K562 (cell line): ENCODE measurements around the gene ALDH16A1. TPM values are rescaled to one million over a fixed set of nuclear protein-coding genes. Genes with fewer than 3 reads are reported as not detected.

Experiments used
- CAMTA2 ChIP-seq: fragments of 250-450 bp; sonication (Bioruptor Pico); conservative IDR thresholded peaks from 2 replicates; pipeline ENCODE4 v1.5.1; 2022
- CBX2 ChIP-seq: fragments of 200-600 bp; sonication (generic); IDR thresholded peaks from one replicate; pipeline ENCODE4 v1.6.1; 2012; ENCODE audit warnings: mild to moderate bottlenecking, low read length, inconsistent platforms; ENCODE audit not compliant: insufficient read depth, poor library complexity, severe bottlenecking
- COPS2 ChIP-seq: fragments of 450-650 bp; conservative IDR thresholded peaks from 2 replicates; pipeline ENCODE4 v1.6.1; 2016; ENCODE audit warnings: mild to moderate bottlenecking, moderate library complexity
- CREB3 ChIP-seq: fragments of 450-650 bp; conservative IDR thresholded peaks from 2 replicates; pipeline ENCODE4 v1.6.1; 2016; ENCODE audit warnings: missing genetic modification characterization, low read depth, mild to moderate bottlenecking, missing compliant biosample characterization, moderate library complexity
- DEAF1 ChIP-seq: fragments of 450-650 bp; formaldehyde crosslinking; IDR thresholded peaks from 2 replicates; pipeline ENCODE4 v1.4.0; 2020; ENCODE audit warnings: mild to moderate bottlenecking, moderate library complexity
- DIDO1 ChIP-seq: fragments of 450-650 bp; IDR thresholded peaks from 2 replicates; pipeline ENCODE4 v1.6.1; 2016; ENCODE audit warnings: low read depth, missing biosample characterization, missing genetic modification characterization
- GATA2 ChIP-seq: sonication (generic); formaldehyde crosslinking; IDR thresholded peaks from 2 replicates; pipeline ENCODE4 v1.4.0; 2020; ENCODE audit warnings: mild to moderate bottlenecking, missing genetic modification reagents
- HOXB6 ChIP-seq: fragments of 250-450 bp; sonication (Bioruptor Pico); IDR thresholded peaks from 2 replicates; pipeline ENCODE4 v1.5.1; 2022; ENCODE audit warnings: mild to moderate bottlenecking, borderline replicate concordance
- MITF ChIP-seq: IDR thresholded peaks from 2 replicates; pipeline ENCODE4 v1.6.1; 2014; ENCODE audit warnings: antibody characterized with exemption
- NR1H2 ChIP-seq: sonication (generic); formaldehyde crosslinking; IDR thresholded peaks from 2 replicates; pipeline ENCODE4 v1.4.0; 2020; ENCODE audit warnings: mild to moderate bottlenecking, missing genetic modification reagents
- SETDB1 ChIP-seq: IDR thresholded peaks from one replicate; pipeline ENCODE4 v1.6.1; 2012; ENCODE audit warnings: low read length, control low read depth, inconsistent platforms
- TARDBP ChIP-seq: fragments of 450-650 bp; IDR thresholded peaks from 2 replicates; pipeline ENCODE4 v1.6.1; 2016
- U2AF1 ChIP-seq: fragments of 200-400 bp; formaldehyde crosslinking; optimal IDR thresholded peaks from 2 replicates; pipeline ENCODE3; 2017; ENCODE audit warnings: mild to moderate bottlenecking, low read depth, low read length, moderate library complexity
- ZBTB7A ChIP-seq: IDR thresholded peaks from 2 replicates; pipeline ENCODE4 v1.6.1; 2011; ENCODE audit warnings: low read depth, mild to moderate bottlenecking, low read length, moderate library complexity, borderline replicate concordance; ENCODE audit not compliant: control insufficient read depth
- ZMIZ1 ChIP-seq, 2 experiments: fragments of 150-350 bp in 1 of 2; IDR thresholded peaks; 2 replicates each; pipeline ENCODE4 v1.6.1; 2012 to 2016; ENCODE audit warnings: low read depth in 2 of 2, low read length in 2 of 2, mild to moderate bottlenecking in 1 of 2, moderate library complexity in 1 of 2
- ZNF133 ChIP-seq: fragments of 250-450 bp; sonication (Bioruptor Pico); IDR thresholded peaks from 2 replicates; pipeline ENCODE4 v1.4.0; 2020; ENCODE audit warnings: mild to moderate bottlenecking
- ZNF232 ChIP-seq: sonication (generic); formaldehyde crosslinking; IDR thresholded peaks from 2 replicates; pipeline ENCODE4 v1.8.0; 2022; ENCODE audit warnings: mild to moderate bottlenecking, missing genetic modification reagents
- ZNF398 ChIP-seq: fragments of 250-450 bp; sonication (Bioruptor Pico); IDR thresholded peaks from 2 replicates; pipeline ENCODE4 v1.8.0; 2021; ENCODE audit warnings: moderate library complexity, mild to moderate bottlenecking, inconsistent platforms
- ZNF589 ChIP-seq: fragments of 200-800 bp; sonication (Bioruptor generic); IDR thresholded peaks from 2 replicates; pipeline ENCODE4 v1.6.1; 2016; ENCODE audit warnings: low read depth, missing genetic modification characterization, missing compliant biosample characterization
- polyA plus RNA-seq, 8 experiments: library from polyadenylated mRNA; depleted of rRNA in 4 of 8; stranded (reverse) in 5 of 8; unstranded in 3 of 8; fragments of >200 nt; fragmentation: Nextera tagmentation in 2 of 8; fragmentation: Illumina TruSeq in 1 of 8; extraction: Ambion mirVana in 2 of 8; extraction: Trizol in 1 of 8; gene quantifications; 2 replicates each; pipeline versions ENCODE4 v1.2.1 to v1.2.3, GENCODE V29; 2011 to 2014; ENCODE audit warnings: inconsistent platforms in 1 of 8, missing spikeins in 1 of 8
- total RNA-seq, 7 experiments: library from RNA; depleted of rRNA in 6 of 7; stranded (reverse); fragments of >200 nt in 6 of 7; fragmentation: Illumina TruSeq in 2 of 7; extraction: Trizol in 2 of 7; gene quantifications; 2 replicates each; pipeline versions ENCODE4 v1.2.1 to v1.2.3, GENCODE V29; 2011 to 2021; ENCODE audit warnings: low replicate concordance in 1 of 7

ALDH16A1 gene
- total and polyA plus RNA-seq, 9 of the 15 experiments (the other 6 are each of a cell fraction or from before 2014, with no cell fraction given) = 2.2 to 52.2 (median 7.6) TPM

- TF ChIP-seq DEAF1 (CRISPR knock-in tag) = no peak
- no peak for TF ChIP-seq U2AF1
- no peak for TF ChIP-seq ZNF232
- TF ChIP-seq CREB3 (tag) = no peak
- no peak for TF ChIP-seq HOXB6 (CRISPR knock-in tag)
- TF ChIP-seq TARDBP = no peak
- no peak for TF ChIP-seq ZNF133 (CRISPR knock-in tag)
- no peak for TF ChIP-seq NR1H2 (CRISPR knock-in tag)
- TF ChIP-seq ZNF589 = no peak
- no peak for TF ChIP-seq CBX2
- TF ChIP-seq ZBTB7A = no peak
- no peak for TF ChIP-seq COPS2
- TF ChIP-seq ZMIZ1 (IDR thresholded peaks at IDR 0.05; ENCODE audit: low read depth in 2 of 2, low read length in 2 of 2) = no peak
- no peak for TF ChIP-seq SETDB1
- no peak for TF ChIP-seq MITF
- TF ChIP-seq ZNF398 = no peak
- TF ChIP-seq CAMTA2 (CRISPR knock-in tag) = no peak
- no peak for TF ChIP-seq DIDO1
- no peak for TF ChIP-seq GATA2 (CRISPR knock-in tag)
Measured at GRCh38 chr19:49468746-49469447, 15.9 kb downstream of the ALDH16A1 start (continued).
